HG02852 (cell line): Measurements from ENCODE around the gene CCSER1.
"Not testable (repeated sequence)": the region's sequence is repeated elsewhere in the genome, so short reads cannot be mapped to it uniquely, and the experiment has no call there.

Experiments
- ATAC-seq: cut with Tn5 transposase; IDR thresholded peaks from one replicate; pipeline ENCODE4 v1.9.1; 2021; ENCODE audit warnings: mild to moderate bottlenecking, moderate library complexity; ENCODE audit not compliant: unreplicated experiment

CCSER1 gene

GRCh38 chr4:91319556-91320268 is 1192.5 kb downstream of the CCSER1 start:
- ATAC-seq = no peak

- ATAC-seq = no peak
These were observed 1195.8 kb downstream of the CCSER1 start for GRCh38 chr4:91322961-91323360.

- peak; percentile 48 for ATAC-seq
These were observed 1198.3 kb downstream of the CCSER1 start for GRCh38 chr4:91325495-91325894.

- ATAC-seq = not testable (repeated sequence)
These were observed 1199.0 kb downstream of the CCSER1 start for GRCh38 chr4:91326167-91326566.

GRCh38 chr4:91330555-91331137 is 1203.5 kb downstream of the CCSER1 start:
- ATAC-seq = no peak

- no peak for ATAC-seq
These were observed 1213.6 kb downstream of the CCSER1 start for GRCh38 chr4:91340822-91341221.

GRCh38 chr4:91345632-91346031 is 1218.4 kb downstream of the CCSER1 start:
- ATAC-seq = no peak

GRCh38 chr4:91356496-91356895 is 1229.3 kb downstream of the CCSER1 start:
- ATAC-seq = not testable (repeated sequence)

- not testable (repeated sequence) for ATAC-seq
These were observed 1230.8 kb downstream of the CCSER1 start for GRCh38 chr4:91358016-91358415.

- ATAC-seq = not testable (repeated sequence)
These were observed 1231.4 kb downstream of the CCSER1 start for GRCh38 chr4:91358621-91359020.

GRCh38 chr4:91359041-91360031 is 1232.1 kb downstream of the CCSER1 start:
- no peak for ATAC-seq

GRCh38 chr4:91362125-91362524 is 1234.9 kb downstream of the CCSER1 start:
- no peak for ATAC-seq

- ATAC-seq = no peak
These were observed 1239.4 kb downstream of the CCSER1 start for GRCh38 chr4:91366554-91366953.

GRCh38 chr4:91369116-91369515 is 1241.9 kb downstream of the CCSER1 start:
- ATAC-seq = no peak

- ATAC-seq = no peak
These were observed 1246.4 kb downstream of the CCSER1 start for GRCh38 chr4:91373546-91373945.

GRCh38 chr4:91405431-91405830 is 1278.2 kb downstream of the CCSER1 start:
- not testable (repeated sequence) for ATAC-seq

- ATAC-seq = no peak
These were observed 1294.8 kb downstream of the CCSER1 start for GRCh38 chr4:91422011-91422410.

GRCh38 chr4:91426725-91427124 is 1299.5 kb downstream of the CCSER1 start:
- ATAC-seq = no peak

- ATAC-seq = no peak
These were observed 1300.0 kb downstream of the CCSER1 start for GRCh38 chr4:91427171-91427570.

- ATAC-seq = no peak
These were observed 1307.4 kb downstream of the CCSER1 start for GRCh38 chr4:91434631-91435030.

- ATAC-seq = no peak
These were observed 1309.4 kb downstream of the CCSER1 start for GRCh38 chr4:91436556-91436955.
